ENCODE results near the gene DYNLL1.
A peak's percentile ranks its signal among the peaks of the same experiment; 100 is the strongest.

DYNLL1 gene

GRCh38 chr12:120467439-120467838 lies 28.5 kb upstream of the DYNLL1 start:
- Histone ChIP-seq H3K36me3 (replicated peaks; ENCODE audit: insufficient read depth, low read length) (no peaks in the 10 kb centered on the region), H3K9ac (ENCODE audit: low read length) (no peak overlapping the region), H3K9me2 (replicated peaks; ENCODE audit: insufficient read depth, low read length) (no peaks in the 10 kb centered on the region), H3K27me3 (replicated peaks; ENCODE audit: insufficient read depth, low read length) (no peaks in the 10 kb centered on the region), H3F3A (ENCODE audit: insufficient read depth, low read length) (0 out of 2 replicates have a peak, but pooled peaks cover 3% of the 10 kb centered on the region), H3K27ac (ENCODE audit: low read length) (no peak overlapping the region), H3K4me2 (ENCODE audit: low read depth, low read length) (no peak overlapping the region), H2AFZ (ENCODE audit: low read length) (no peak overlapping the region), H3K79me2 (ENCODE audit: low read length) (peaks cover 58% of the 10 kb centered on the region), H4K20me1 (ENCODE audit: insufficient read depth, low read length) (no peaks in the 10 kb centered on the region), H3K4me3 (ENCODE audit: low read length) (no peak overlapping the region), H3K9me3 (replicated peaks; ENCODE audit: insufficient read depth, low read length) (no peaks in the 10 kb centered on the region), H3K4me1 (ENCODE audit: low read length) (no peaks in the 10 kb centered on the region)
- TF ChIP-seq EZH2 (optimal IDR thresholded peaks at IDR 0.05; ENCODE audit: low read depth, low read length): no peak
- no peak for TF ChIP-seq CTCF (IDR thresholded peaks at IDR 0.05; ENCODE audit: low read length)
- no peak for TF ChIP-seq EZH2phosphoT487 (IDR thresholded peaks at IDR 0.05; ENCODE audit: low read length)
- DNase-seq: no peak

GRCh38 chr12:120468325-120468820 lies 27.5 kb upstream of the DYNLL1 start:
- no peaks in the 10 kb centered on the region for H3K4me1 ChIP-seq (ENCODE audit: low read length)
- peaks cover 56% of the 10 kb centered on the region for H3K79me2 ChIP-seq (ENCODE audit: low read length)
- no peaks in the 10 kb centered on the region for H4K20me1 ChIP-seq (ENCODE audit: insufficient read depth, low read length)
- H3K9ac ChIP-seq (ENCODE audit: low read length): peak overlapping the region; percentile 73; the same call in 1 of the 2 replicates
- no peaks in the 10 kb centered on the region for H3K9me2 ChIP-seq (replicated peaks; ENCODE audit: insufficient read depth, low read length)
- 0 out of 2 replicates have a peak, but pooled peaks cover 3% of the 10 kb centered on the region for H3F3A ChIP-seq (ENCODE audit: insufficient read depth, low read length)
- no peaks in the 10 kb centered on the region for H3K27me3 ChIP-seq (replicated peaks; ENCODE audit: insufficient read depth, low read length)
- no peak overlapping the region for H2AFZ ChIP-seq (ENCODE audit: low read length)
- H3K4me3 ChIP-seq (ENCODE audit: low read length): peak overlapping the region; percentile 79
- no peak for DNase-seq
- H3K27ac ChIP-seq (ENCODE audit: low read length): peak overlapping the region; percentile 52; the same call in 1 of the 2 replicates
- H3K4me2 ChIP-seq (ENCODE audit: low read depth, low read length): peak overlapping the region; percentile 54
- H3K36me3 ChIP-seq (replicated peaks; ENCODE audit: insufficient read depth, low read length): no peaks in the 10 kb centered on the region
- TF ChIP-seq EZH2 (optimal IDR thresholded peaks at IDR 0.05; ENCODE audit: low read depth, low read length) (no peak), CTCF (IDR thresholded peaks at IDR 0.05; ENCODE audit: low read length) (no peak), EZH2phosphoT487 (IDR thresholded peaks at IDR 0.05; ENCODE audit: low read length) (no peak)
- H3K9me3 ChIP-seq (replicated peaks; ENCODE audit: insufficient read depth, low read length): no peaks in the 10 kb centered on the region

- Histone ChIP-seq H3K4me2 (ENCODE audit: low read depth, low read length) (peak overlapping the region; percentile 54; the same call in 1 of the 2 replicates), H3K27me3 (replicated peaks; ENCODE audit: insufficient read depth, low read length) (no peaks in the 10 kb centered on the region), H2AFZ (ENCODE audit: low read length) (no peak overlapping the region), H3K4me3 (ENCODE audit: low read length) (peak overlapping the region; percentile 79), H4K20me1 (ENCODE audit: insufficient read depth, low read length) (no peaks in the 10 kb centered on the region), H3K79me2 (ENCODE audit: low read length) (peaks cover 52% of the 10 kb centered on the region), H3K9me3 (replicated peaks; ENCODE audit: insufficient read depth, low read length) (no peaks in the 10 kb centered on the region), H3F3A (ENCODE audit: insufficient read depth, low read length) (0 out of 2 replicates have a peak, but pooled peaks cover 3% of the 10 kb centered on the region), H3K27ac (ENCODE audit: low read length) (peak overlapping the region; percentile 52; the same call in 1 of the 2 replicates), H3K36me3 (replicated peaks; ENCODE audit: insufficient read depth, low read length) (no peaks in the 10 kb centered on the region), H3K9me2 (replicated peaks; ENCODE audit: insufficient read depth, low read length) (no peaks in the 10 kb centered on the region), H3K4me1 (ENCODE audit: low read length) (no peaks in the 10 kb centered on the region), H3K9ac (ENCODE audit: low read length) (peak overlapping the region; percentile 73; the same call in 1 of the 2 replicates)
- no peak for DNase-seq
- TF ChIP-seq CTCF (IDR thresholded peaks at IDR 0.05; ENCODE audit: low read length) (no peak), EZH2phosphoT487 (IDR thresholded peaks at IDR 0.05; ENCODE audit: low read length) (no peak), EZH2 (optimal IDR thresholded peaks at IDR 0.05; ENCODE audit: low read depth, low read length) (no peak)
Measured at GRCh38 chr12:120468821-120469449, 27.0 kb upstream of the DYNLL1 start.

All from MM.1S (cell line).